ENCODE data around the gene FBXO9.

FBXO9 gene

DNA sequence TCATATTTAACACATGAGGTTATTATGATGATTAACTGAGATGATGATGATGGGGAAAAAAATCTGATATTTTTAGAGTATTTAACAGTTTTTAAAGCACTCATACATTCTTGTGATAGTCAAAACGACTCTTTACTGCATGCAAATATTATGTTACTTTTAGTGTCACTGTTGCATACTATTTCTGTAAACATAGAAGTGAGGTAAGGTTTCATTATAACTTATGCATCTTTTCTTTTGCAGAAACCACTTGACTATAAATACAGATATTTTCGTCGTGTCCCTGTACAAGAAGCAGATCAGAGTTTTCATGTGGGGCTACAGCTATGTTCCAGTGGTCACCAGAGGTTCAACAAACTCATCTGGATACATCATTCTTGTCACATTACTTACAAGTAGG lies 30.1 kb downstream of the FBXO9 start:
- DNase-seq (ENCODE audit: low read depth) = no peak

DNA sequence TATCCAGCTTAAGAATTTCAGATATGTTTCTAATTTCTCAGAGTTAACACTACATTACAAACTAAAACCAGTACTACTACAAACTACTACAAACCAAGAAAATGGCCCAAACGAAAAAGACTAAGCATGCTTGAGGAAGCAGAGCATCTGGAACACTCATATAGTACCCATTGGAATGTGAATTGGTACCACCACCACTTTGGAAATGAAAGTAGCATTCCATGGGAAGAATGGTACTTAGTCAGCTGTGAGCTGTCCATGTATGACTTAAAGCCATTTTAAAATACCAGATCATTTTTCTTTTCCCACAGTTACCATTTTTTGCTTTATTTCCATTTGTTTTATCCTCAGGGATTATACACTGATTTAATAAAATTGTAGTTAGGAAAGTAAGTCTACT lies 30.5 kb downstream of the FBXO9 start:
- DNase-seq (ENCODE audit: low read depth) = no peak

GRCh38 chr6:53100561-53100960 lies 35.4 kb downstream of the FBXO9 start:
- no peak for DNase-seq (ENCODE audit: low read depth)

DNA sequence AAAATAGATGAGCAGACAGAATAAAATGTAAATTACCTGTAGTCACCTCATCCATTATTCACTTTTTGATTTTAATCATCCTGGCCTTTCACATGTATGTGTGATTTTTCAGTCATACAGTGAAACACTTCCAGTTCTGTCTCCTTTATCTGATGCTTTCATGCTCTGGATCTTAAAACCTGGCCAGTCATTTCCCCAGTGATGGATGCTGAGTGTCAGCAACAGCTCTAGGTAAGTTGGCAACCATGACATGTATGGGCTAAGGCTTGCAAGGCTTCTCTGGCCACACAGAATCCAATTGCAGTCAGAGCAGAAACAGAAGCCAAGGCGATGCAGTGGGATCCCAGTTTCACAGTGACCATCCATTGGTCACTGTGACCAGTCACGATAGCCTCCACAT lies 35.8 kb downstream of the FBXO9 start:
- DNase-seq (ENCODE audit: low read depth) = no peak

- DNase-seq (ENCODE audit: low read depth) = no peak
Measured at GRCh38 chr6:53103993-53104675, 38.9 kb downstream of the FBXO9 start.

GRCh38 chr6:53104916-53105315 lies 39.7 kb downstream of the FBXO9 start:
- no peak for DNase-seq (ENCODE audit: low read depth)

- DNase-seq (ENCODE audit: low read depth) = no peak
Measured at GRCh38 chr6:53107091-53107490, 41.9 kb downstream of the FBXO9 start.

- no peak for DNase-seq (ENCODE audit: low read depth)
Measured at GRCh38 chr6:53109612-53110011, 44.4 kb downstream of the FBXO9 start.

DNA sequence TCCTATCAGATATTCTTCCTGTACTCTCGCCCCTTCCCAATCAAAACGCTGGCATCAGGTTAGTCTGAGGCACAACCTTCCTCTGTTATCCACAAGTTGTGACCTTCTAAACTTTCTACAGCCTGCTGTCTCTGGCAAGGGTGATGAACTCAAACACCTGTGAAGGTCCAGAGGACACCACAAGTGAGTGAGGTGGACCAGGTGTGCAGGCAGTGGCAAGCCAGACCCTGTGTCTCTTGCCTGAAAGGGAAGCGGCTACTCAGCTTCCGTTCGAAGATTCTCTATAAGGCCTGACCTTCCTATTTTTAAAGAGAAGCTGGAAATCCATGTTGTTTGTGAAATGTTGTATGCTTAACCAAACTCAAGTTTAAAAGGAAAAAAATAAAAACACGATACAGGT lies 46.7 kb downstream of the FBXO9 start:
- no peak for DNase-seq (ENCODE audit: low read depth)

DNA sequence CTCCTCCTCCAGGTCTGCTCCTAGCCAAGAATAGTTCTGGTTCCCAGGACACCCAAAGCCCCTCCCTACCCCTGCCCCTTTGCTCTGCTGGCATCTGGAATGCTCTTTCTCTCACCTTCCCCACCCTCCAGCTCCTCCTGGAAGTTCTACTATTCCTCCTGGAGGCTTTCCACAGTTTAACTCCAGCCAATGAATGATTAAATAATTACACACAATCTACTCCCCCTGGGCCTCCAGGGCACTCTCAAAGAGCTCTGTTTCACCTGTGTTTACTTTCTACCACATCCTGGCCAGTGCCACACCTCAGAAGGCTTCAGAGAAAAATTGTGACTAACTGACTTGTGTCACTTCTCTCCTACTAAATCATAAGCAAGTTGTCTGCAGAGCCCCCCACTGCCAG lies 47.2 kb downstream of the FBXO9 start:
- no peak for DNase-seq (ENCODE audit: low read depth)

DNA sequence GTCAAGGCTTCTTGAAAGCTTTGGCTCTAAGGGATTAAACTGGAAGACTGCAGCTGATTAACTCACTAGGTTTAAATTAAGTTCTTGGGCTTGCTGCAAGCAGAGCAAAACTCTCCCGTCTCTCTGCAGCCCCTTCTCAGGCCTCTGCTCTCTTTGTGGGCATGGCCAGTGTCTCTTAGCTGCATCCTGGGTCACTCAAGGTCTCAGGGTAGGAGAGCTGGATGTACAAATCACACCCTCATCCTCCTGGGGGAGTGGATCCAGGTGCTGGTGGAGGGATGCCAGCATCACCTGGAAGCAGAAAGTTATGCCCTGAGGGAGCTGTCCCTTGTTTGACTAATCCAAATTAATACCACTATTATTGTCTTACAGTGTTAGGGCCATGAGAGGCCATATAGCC lies 47.7 kb downstream of the FBXO9 start:
- no peak for DNase-seq (ENCODE audit: low read depth)

DNA sequence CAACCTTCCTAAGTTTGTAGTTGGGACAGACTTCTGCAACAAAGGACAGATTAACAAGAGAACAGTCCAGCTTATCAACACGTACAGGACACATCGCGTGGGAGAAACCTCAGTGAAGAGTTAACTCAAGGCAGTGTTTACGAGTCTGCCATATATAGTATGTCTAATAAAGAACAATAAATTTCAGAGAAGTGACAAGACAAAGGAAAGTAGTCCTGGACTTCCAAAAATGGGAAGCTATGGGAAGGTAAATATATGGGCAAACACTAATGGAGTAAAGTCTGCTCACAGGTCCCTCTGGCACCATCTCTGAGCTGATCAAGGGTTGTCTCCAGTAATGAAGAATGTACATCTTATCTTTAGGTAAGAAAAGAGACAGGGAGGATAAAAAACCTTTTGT lies 48.5 kb downstream of the FBXO9 start:
- DNase-seq (ENCODE audit: low read depth) = no peak

- DNase-seq (ENCODE audit: low read depth) = no peak
Measured at GRCh38 chr6:53115113-53115512, 49.9 kb downstream of the FBXO9 start.

GRCh38 chr6:53115741-53116140 lies 50.5 kb downstream of the FBXO9 start:
- DNase-seq (ENCODE audit: low read depth) = no peak

DNA sequence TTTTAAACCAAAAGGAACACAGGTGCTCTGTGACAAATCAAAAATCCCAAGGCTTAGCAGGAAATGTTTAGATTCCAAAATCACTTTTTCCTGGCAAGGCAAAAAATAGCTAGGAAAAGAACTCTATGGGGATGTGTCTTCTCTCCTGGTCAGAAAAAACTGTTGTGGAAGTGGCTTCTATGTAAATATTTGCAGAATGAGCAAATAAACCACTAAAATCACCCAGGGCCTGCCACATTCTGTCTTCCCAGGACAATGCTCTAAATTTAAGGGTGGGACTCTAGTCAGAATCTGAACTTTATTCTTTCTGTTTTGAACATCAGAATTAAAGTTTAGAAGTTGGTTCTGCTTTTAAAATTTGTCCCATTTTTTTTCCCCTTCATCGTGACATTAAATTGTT lies 54.1 kb downstream of the FBXO9 start:
- no peak for DNase-seq (ENCODE audit: low read depth)

DNA sequence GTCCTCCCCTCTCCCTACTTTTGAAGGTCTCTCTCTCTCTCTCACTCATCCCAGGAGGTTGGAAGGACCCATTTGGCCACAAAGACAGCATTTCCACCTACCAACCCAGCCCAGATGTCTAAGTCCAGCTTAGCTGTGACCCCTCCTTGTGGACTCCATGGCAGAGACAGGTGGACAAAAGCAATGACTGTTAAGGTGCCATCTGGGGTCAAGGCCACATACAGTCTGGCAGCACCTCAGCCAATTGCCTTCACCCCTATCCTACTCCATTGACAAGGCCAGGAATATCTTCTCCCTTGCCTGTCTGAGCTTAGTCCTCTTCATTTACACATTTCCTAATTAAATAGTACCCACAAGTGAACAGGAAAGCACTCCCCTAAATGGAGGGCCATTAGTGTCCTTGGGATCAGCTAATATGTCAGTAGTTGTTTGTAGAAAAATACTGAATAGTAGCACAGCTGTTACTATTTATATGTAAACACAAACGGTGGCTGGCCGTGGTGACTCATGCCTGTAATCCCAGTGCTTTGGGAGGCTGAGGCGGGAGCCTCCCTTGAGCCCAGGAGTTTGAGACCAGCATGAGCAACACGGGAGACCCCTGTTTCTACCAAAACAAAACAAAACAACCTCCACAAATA lies 54.7 kb downstream of the FBXO9 start:
- DNase-seq (ENCODE audit: low read depth) = no peak

DNA sequence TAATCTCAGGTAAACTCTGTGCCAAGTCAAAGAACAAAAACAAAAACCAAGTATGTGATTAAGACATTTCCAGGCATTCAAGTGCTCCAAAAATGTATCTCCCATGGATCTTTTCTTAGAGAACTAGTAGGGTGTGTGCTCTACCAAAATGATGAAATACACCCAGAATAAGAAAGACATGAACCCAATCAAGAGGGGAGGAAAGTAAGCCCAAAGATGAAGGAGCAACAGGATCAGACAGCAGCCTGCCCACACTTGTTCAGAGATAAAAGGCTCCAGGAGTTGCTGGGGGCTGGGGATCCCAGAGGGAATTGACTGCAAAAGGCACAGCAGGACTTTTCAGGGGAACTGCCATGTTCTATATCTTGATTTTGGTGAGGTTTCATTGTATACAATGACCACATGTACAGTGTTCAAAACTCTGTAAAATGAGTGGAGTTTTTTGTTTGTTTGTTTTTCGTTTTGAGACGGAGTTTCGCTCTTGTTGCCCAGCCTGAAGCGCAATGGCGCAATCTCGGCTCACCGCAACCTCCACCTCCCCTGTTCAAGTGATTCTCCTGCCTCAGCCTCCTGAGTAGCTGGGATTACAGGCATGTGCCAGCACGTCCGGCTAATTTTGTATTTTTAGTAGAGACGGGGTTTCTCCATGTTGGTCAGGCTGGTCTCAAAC lies 59.1 kb downstream of the FBXO9 start:
- DNase-seq (ENCODE audit: low read depth) = no peak

DNA sequence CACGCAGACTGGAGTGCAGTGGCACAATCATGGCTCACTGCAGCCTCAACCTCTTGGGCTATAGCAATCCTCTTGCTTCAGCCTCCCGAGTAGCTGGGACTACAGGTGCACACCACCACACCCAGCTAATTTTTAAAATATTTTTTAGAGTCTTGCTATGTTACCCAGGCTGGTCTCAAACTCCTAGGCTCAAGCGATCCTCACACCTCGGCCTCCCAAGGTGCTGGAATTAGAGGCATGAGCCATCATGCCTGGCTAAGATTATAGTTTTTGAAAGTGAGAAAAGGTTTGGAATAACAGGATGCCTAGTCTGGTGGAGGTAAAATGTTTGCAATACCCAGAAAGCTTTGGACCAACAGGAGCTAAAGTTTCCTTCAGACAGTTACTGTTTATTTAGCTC lies 60.1 kb downstream of the FBXO9 start:
- DNase-seq (ENCODE audit: low read depth) = no peak

- DNase-seq (ENCODE audit: low read depth) = no peak
Measured at GRCh38 chr6:53128842-53129241, 63.6 kb downstream of the FBXO9 start.

DNA sequence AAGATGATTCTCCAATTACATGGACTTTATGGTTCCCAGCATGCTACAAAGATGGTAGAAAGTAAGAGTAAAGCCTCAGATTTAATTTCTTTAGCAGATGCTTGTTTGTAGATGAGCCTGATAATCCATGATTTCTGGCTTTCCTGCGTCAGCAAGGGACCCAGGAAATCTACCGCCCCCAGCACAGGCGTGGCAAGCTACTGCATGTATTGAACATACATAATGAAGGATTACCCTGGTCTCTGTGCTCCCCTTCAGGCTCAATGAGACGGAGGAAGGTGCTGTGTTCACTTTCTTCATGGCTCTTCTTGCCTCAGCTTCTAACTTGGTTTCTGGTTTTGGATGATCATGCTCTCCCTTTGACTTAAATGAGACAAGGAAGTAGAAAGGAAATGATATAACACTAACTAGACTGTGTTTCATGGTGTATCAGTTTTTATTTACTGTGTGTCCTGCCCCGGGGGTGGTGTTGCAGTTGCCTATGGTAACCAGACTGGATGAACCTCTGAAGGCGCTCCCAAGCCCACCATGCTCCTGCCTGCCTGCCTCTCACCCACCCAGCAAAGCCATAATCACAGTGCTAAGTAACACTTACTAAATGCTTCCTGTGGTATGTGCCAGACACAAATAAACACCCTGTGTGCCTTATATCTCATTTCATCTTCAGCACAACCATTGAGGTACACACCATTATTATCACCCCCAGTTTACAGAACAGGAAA lies 65.5 kb downstream of the FBXO9 start:
- no peak for DNase-seq (ENCODE audit: low read depth)

GRCh38 chr6:53133961-53134360 lies 68.8 kb downstream of the FBXO9 start:
- DNase-seq (ENCODE audit: low read depth) = no peak

DNA sequence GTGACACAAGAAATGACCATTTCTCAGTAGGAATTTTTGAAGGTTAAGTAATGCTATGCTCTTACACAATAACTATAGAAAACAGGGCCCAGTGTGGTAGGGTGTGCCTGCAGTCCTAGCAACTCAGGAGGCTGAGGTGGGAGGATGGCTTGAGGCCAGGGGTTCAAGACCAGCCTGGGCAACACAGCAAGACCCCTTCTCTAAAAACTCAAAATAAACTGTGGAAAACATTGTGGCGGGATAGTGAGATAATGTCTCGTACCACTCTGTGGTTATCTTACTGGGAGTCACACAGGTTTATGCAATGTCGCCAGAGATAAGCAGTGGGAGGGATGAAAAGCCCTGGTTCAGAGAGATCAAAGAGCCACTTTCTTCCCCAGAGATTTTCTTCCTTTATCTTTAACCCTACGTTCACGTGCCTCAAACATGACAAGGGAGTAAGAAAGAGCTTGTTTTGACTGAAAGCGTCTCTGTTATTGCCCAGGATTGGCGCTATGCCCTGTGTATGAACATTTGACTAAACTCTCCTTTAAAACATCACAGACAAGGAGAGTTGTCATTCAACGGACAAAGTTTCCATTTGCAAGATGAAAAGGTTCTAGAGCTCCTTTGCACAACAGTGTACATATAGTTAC lies 69.5 kb downstream of the FBXO9 start:
- no peak for DNase-seq (ENCODE audit: low read depth)
